ENCODE results near the gene THBS4.

The THBS4 gene

GRCh38 chr5:80048084-80048780 lies 13.1 kb downstream of the THBS4 start:
- no peak for DNase-seq

- no peak for DNase-seq
Measured at GRCh38 chr5:80052464-80052863, 17.3 kb downstream of the THBS4 start.

GRCh38 chr5:80054682-80055081 lies 19.5 kb downstream of the THBS4 start:
- no peak for DNase-seq

GRCh38 chr5:80055491-80056170 lies 20.5 kb downstream of the THBS4 start:
- DNase-seq: no peak

DNA sequence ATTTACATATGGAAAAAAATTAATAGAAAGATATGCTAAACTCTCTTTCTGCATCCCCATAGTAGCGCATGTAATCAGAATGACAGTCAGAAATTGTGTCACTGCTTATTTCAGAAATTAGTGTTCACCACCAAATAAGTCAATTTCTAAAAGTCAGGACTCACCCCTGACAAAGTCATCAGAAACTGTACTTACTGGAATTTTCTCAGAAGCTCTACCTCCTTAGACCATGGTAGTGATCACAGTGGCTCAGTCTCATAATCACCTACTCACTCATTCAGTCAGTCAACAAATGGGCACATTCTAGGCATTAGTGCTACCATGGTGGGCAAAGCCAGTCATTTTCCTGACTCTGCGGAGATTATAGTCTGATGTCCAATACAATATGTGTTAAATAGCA lies 22.0 kb downstream of the THBS4 start:
- no peak for DNase-seq

DNA sequence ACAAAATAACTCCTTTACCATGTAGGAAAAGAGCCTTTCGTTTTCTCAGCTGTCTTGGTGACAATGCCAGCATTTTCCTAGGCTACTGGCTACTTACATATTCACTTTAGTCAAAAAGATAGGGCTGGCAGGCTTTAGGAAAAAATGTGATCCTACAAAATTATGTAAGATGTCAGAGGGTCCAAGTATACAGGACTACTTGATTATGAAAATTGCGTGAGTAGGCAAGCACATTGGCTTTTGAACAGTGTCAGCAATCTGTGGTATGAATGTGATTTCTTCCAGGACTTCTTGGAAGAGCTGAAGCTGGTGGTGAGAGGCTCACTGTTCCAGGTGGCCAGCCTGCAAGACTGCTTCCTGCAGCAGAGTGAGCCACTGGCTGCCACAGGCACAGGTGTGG lies 22.8 kb downstream of the THBS4 start:
- no peak for DNase-seq

DNA sequence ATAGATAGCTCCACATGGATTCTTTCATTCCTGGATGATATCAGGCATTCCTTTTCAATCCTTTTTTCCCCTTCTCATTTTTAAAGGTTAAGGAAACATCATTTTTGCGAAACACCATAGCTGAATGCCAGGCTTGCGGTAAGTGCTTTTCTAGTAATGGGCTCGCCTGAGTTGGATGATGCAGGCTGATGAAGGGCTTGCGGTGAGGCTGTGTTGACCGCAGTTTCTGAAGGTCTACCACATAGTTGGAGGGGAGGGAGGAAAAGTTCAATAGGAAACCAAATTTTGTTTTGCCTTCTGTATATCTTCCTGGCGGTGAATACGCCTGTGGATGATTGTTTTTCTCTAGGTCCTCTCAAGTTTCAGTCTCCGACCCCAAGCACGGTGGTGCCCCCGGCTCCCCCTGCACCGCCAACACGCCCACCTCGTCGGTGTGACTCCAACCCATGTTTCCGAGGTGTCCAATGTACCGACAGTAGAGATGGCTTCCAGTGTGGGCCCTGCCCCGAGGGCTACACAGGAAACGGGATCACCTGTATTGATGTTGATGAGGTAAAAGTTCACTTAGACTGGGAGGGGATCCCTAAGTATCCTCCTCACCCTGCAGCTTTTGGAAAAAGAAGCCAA lies 24.3 kb downstream of the THBS4 start:
- DNase-seq: no peak

- DNase-seq: no peak
Measured at GRCh38 chr5:80060966-80061365, 25.8 kb downstream of the THBS4 start.

GRCh38 chr5:80061547-80061946 lies 26.4 kb downstream of the THBS4 start:
- no peak for DNase-seq

DNA sequence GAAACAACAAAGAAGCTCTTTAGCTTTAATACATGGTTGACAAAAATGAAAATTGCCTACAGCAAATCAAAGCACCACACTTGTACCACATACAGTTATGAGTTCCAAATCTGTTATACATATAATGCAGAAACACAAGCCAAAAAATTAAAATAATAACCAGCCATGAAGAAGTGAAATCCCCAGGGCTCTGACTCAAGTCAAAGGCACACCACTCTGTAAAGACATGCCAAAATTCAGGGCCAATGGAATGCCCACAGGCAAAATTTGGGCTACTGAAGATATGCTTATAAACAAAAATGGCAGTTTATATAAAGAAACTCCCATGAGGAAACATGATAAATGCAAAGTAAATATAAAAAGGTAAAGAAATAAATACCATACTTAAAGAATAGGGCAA lies 29.0 kb downstream of the THBS4 start:
- DNase-seq: no peak

DNA sequence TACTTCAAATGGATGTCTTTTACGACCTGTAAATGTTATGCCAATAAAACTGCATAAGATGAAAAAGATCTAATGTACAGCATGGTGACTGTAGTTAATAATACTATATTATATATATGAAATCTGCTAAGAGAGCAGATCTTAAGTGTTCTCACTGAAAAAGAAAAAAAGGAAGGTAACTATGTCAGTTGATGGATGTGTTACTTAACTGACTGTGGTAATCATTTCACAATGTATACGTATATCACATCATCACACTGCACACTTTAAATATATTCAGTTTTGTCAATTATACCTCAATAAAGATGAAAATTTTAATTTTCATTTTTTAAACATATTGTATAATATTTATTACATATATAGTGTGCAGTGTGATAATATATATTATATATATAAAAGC lies 31.9 kb downstream of the THBS4 start:
- DNase-seq: no peak

GRCh38 chr5:80067531-80068245 lies 32.5 kb downstream of the THBS4 start:
- no peak for DNase-seq

DNA sequence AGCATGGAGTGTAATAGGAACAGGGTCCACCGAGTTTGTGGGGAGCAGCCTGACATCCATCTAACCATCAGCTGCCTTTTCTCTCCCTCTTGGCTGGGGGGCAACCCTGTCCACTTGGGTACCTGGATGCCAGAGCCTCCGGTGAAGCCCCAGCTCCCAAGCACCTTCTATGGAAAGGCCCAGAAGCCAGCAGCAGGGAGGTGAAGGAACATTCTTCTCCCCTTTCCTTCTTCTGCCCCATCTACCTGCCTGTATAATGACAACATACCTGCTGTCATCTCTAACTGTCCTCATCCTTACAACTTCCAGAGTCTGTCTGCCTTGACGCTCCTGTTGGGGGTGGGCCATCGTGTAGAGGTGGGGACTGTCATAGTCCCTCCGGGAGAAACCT lies 33.1 kb downstream of the THBS4 start:
- DNase-seq: no peak

- no peak for DNase-seq
Measured at GRCh38 chr5:80068775-80069174, 33.6 kb downstream of the THBS4 start.

DNA sequence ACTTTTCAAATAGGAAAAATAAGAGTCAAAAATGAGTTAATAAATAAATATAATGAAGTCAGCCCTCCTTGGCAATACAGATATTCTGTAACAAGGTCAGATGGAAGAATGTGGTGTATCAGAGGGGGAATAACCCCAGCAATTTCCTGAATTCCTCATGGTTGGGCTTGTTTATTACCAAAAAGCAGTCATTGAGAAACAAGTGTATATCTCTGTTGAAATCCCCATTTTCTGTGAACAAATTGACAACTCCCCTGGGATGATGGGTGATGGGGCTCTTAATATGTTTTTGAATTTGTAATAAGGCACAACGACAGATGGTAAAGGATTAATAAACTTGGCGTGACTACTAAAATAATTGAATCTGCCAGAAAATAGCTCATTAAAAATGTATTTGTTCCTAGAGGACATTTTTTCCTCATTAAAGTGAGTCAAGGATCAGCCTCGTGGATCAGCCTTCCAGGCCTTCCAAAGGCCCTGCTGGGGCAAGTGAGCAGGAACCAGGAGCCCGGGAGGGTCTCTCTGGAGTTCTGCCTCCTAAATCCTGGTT lies 34.2 kb downstream of the THBS4 start:
- DNase-seq: no peak

GRCh38 chr5:80069918-80070318 lies 34.8 kb downstream of the THBS4 start:
- no peak for DNase-seq

GRCh38 chr5:80070338-80071056 lies 35.3 kb downstream of the THBS4 start:
- no peak for DNase-seq

- no peak for DNase-seq
Measured at GRCh38 chr5:80071510-80072021, 36.4 kb downstream of the THBS4 start.

- DNase-seq: no peak
Measured at GRCh38 chr5:80072103-80073073, 37.2 kb downstream of the THBS4 start.

- no peak for DNase-seq
Measured at GRCh38 chr5:80076131-80077050, 41.2 kb downstream of the THBS4 start.

All from SW 1271 (cell line).